ENCODE results near the gene ZBTB11. TPM values are rescaled to one million over a fixed set of nuclear protein-coding genes. Genes with fewer than 3 reads are reported as not detected.
A peak's percentile ranks its signal among the peaks of the same experiment; 100 is the strongest.

Gene ZBTB11
- total RNA-seq, 1 donor from 2014 or later = 14.7 TPM

GRCh38 chr3:101676216-101676764 is 642 bp downstream of the ZBTB11 start:
- no peak for TF ChIP-seq CTCF (IDR thresholded peaks at IDR 0.05)
- Mint-ChIP-seq H3K9me3 (ENCODE audit: low read depth) (no peaks in the 10 kb centered on the region), H3K36me3 (ENCODE audit: low read depth) (peaks cover 12% of the 10 kb centered on the region), H3K27me3 (ENCODE audit: low read depth) (no peaks in the 10 kb centered on the region), H3K4me3 (ENCODE audit: unreplicated experiment) (peak overlapping the region; percentile 86), H3K27ac (ENCODE audit: unreplicated experiment) (peak overlapping the region; percentile 96), H3K4me1 (ENCODE audit: low read depth) (peaks cover 37% of the 10 kb centered on the region)
- DNase-seq (ENCODE audit: low spot score) = peak; percentile 98

GRCh38 chr3:101675709-101676215 is 1.2 kb downstream of the ZBTB11 start:
- peaks cover 9% of the 10 kb centered on the region for H3K36me3 Mint-ChIP-seq (ENCODE audit: low read depth)
- peak overlapping the region; percentile 86 for H3K4me3 Mint-ChIP-seq (ENCODE audit: unreplicated experiment)
- DNase-seq (ENCODE audit: low spot score) = no peak
- peaks cover 35% of the 10 kb centered on the region for H3K4me1 Mint-ChIP-seq (ENCODE audit: low read depth)
- no peaks in the 10 kb centered on the region for H3K9me3 Mint-ChIP-seq (ENCODE audit: low read depth)
- TF ChIP-seq CTCF (IDR thresholded peaks at IDR 0.05) = no peak
- H3K27ac Mint-ChIP-seq (ENCODE audit: unreplicated experiment) = peak overlapping the region; percentile 92
- H3K27me3 Mint-ChIP-seq (ENCODE audit: low read depth) = no peaks in the 10 kb centered on the region

- TF ChIP-seq CTCF (IDR thresholded peaks at IDR 0.05) = no peak
- Mint-ChIP-seq H3K4me1 (ENCODE audit: low read depth) (peaks cover 35% of the 10 kb centered on the region), H3K27ac (ENCODE audit: unreplicated experiment) (no peak overlapping the region), H3K4me3 (ENCODE audit: unreplicated experiment) (no peak overlapping the region), H3K36me3 (ENCODE audit: low read depth) (peaks cover 5% of the 10 kb centered on the region), H3K27me3 (ENCODE audit: low read depth) (no peaks in the 10 kb centered on the region), H3K9me3 (ENCODE audit: low read depth) (no peaks in the 10 kb centered on the region)
- no peak for DNase-seq (ENCODE audit: low spot score)
Observed at GRCh38 chr3:101674518-101674917, 2.4 kb downstream of the ZBTB11 start.

GRCh38 chr3:101673953-101674352 is 3.0 kb downstream of the ZBTB11 start:
- Mint-ChIP-seq H3K4me3 (ENCODE audit: unreplicated experiment) (no peak overlapping the region), H3K36me3 (ENCODE audit: low read depth) (peaks cover 5% of the 10 kb centered on the region), H3K4me1 (ENCODE audit: low read depth) (peaks cover 35% of the 10 kb centered on the region), H3K9me3 (ENCODE audit: low read depth) (no peaks in the 10 kb centered on the region), H3K27ac (ENCODE audit: unreplicated experiment) (no peak overlapping the region), H3K27me3 (ENCODE audit: low read depth) (no peaks in the 10 kb centered on the region)
- TF ChIP-seq CTCF (IDR thresholded peaks at IDR 0.05) = no peak
- DNase-seq (ENCODE audit: low spot score) = no peak

- Mint-ChIP-seq H3K27me3 (ENCODE audit: low read depth) (no peaks in the 10 kb centered on the region), H3K4me1 (ENCODE audit: low read depth) (peaks cover 21% of the 10 kb centered on the region), H3K4me3 (ENCODE audit: unreplicated experiment) (no peak overlapping the region), H3K36me3 (ENCODE audit: low read depth) (peaks cover 8% of the 10 kb centered on the region), H3K27ac (ENCODE audit: unreplicated experiment) (no peak overlapping the region), H3K9me3 (ENCODE audit: low read depth) (no peaks in the 10 kb centered on the region)
- no peak for TF ChIP-seq CTCF (IDR thresholded peaks at IDR 0.05)
- DNase-seq (ENCODE audit: low spot score) = no peak
Observed at GRCh38 chr3:101671014-101671413, 5.9 kb downstream of the ZBTB11 start.
